ENCODE measurements around the gene SETMAR. TPM values are rescaled to one million over a fixed set of nuclear protein-coding genes. Genes with fewer than 3 reads are reported as not detected.

The SETMAR gene
- total and polyA plus RNA-seq, 9 donors, result 17.9 to 40.6 (median 31.2) TPM

DNA sequence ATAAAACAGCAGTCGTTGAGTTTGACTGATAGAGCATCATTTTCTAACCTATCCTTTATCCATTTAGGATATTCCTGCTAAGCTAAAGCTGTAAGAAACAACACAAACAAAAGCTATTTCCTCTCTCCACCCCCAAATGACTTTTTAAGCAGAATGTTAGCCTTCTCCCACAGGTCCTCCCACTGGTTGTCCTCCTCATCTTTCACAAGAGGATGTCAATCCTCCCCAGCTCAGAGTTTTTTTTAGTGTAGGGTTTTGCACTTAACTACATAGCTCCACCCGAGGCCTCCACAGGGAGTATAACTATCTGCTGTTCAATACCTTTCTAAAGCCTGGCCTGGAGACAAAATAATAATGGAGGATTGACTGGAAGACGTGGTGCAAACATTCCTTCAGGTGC lies 7.8 kb downstream of the SETMAR start:
- no peak for TF ChIP-seq POLR2A (IDR thresholded peaks at IDR 0.05)
- TF ChIP-seq EP300 (IDR thresholded peaks at IDR 0.05), result no peak
- TF ChIP-seq CTCF (IDR thresholded peaks at IDR 0.05), result no peak
- 56 to 68% (median 66%) methylated on average over 3 of the region's 3 CpGs for WGBS, 3 donors
- no peaks in the 10 kb centered on the region for H3K9me3 ChIP-seq
- intact Hi-C loops (cut with DNase I), result no loop called here
- no peaks in the 10 kb centered on the region for H3K36me3 ChIP-seq
- H3K27me3 ChIP-seq, result no peaks in the 10 kb centered on the region
- no peak for DNase-seq
- H3K4me1 ChIP-seq (ENCODE audit: insufficient read depth), result peaks cover 9% of the 10 kb centered on the region
- H3K4me3 ChIP-seq, result no peak overlapping the region
- no peak overlapping the region for H3K27ac ChIP-seq

GRCh38 chr3:4311496-4311895 lies 8.3 kb downstream of the SETMAR start:
- no peak for DNase-seq
- Histone ChIP-seq H3K4me3 (no peak overlapping the region), H3K4me1 (ENCODE audit: insufficient read depth) (peaks cover 9% of the 10 kb centered on the region), H3K27me3 (no peaks in the 10 kb centered on the region), H3K9me3 (no peaks in the 10 kb centered on the region), H3K36me3 (no peaks in the 10 kb centered on the region), H3K27ac (no peak overlapping the region)
- no peak for TF ChIP-seq EP300 (IDR thresholded peaks at IDR 0.05)
- TF ChIP-seq CTCF (IDR thresholded peaks at IDR 0.05), result no peak
- TF ChIP-seq POLR2A (IDR thresholded peaks at IDR 0.05), result no peak
- intact Hi-C loops (cut with DNase I), result no loop called here

GRCh38 chr3:4313606-4314293 lies 10.6 kb downstream of the SETMAR start:
- H3K36me3 ChIP-seq, result no peaks in the 10 kb centered on the region
- H3K4me1 ChIP-seq (ENCODE audit: insufficient read depth), result peaks cover 4% of the 10 kb centered on the region
- H3K9me3 ChIP-seq, result no peaks in the 10 kb centered on the region
- H3K4me3 ChIP-seq, result no peak overlapping the region
- TF ChIP-seq EP300 (IDR thresholded peaks at IDR 0.05) (no peak), CTCF (IDR thresholded peaks at IDR 0.05) (no peak), POLR2A (IDR thresholded peaks at IDR 0.05) (no peak)
- DNase-seq, result no peak
- intact Hi-C loops (cut with DNase I), result no loop called here
- H3K27me3 ChIP-seq, result no peaks in the 10 kb centered on the region
- 94 to 97% (median 96%) methylated on average over 4 of the region's 4 CpGs for whole genome bisulfite sequencing, 3 donors
- no peak overlapping the region for H3K27ac ChIP-seq

DNA sequence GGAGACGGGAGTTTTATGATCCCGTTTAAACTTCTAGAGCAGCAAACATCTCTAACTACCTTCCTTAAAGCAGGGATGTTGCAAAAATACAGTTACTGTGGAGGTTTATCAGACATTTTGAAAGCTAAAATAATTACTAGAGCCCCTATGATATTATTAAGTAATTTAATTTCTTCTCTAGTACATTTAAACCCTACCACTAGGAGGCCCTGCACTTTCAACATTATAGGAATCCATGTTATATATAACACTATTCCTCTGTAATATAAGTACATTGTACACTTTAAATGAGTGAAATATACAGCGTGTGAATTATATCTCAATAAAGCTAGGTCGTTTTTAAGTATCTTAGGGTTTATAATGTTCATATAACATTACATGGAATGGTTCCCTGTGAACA lies 11.5 kb downstream of the SETMAR start:
- WGBS, 3 donors, result 71 to 77% (median 76%) methylated on average over 4 of the region's 4 CpGs
- H3K36me3 ChIP-seq, result no peaks in the 10 kb centered on the region
- DNase-seq, result no peak
- intact Hi-C loops (cut with DNase I), result no loop called here
- H3K27me3 ChIP-seq, result no peaks in the 10 kb centered on the region
- no peak overlapping the region for H3K27ac ChIP-seq
- H3K4me3 ChIP-seq, result no peak overlapping the region
- no peak for TF ChIP-seq EP300 (IDR thresholded peaks at IDR 0.05)
- no peak for TF ChIP-seq POLR2A (IDR thresholded peaks at IDR 0.05)
- TF ChIP-seq CTCF (IDR thresholded peaks at IDR 0.05), result no peak
- H3K9me3 ChIP-seq, result no peaks in the 10 kb centered on the region
- H3K4me1 ChIP-seq (ENCODE audit: insufficient read depth), result no peaks in the 10 kb centered on the region

Measured in ovary (tissue), 9 donors.